ENCODE results near the gene TTC21A.
A peak's percentile ranks its signal among the peaks of the same experiment; 100 is the strongest.
"Not testable (repeated sequence)": the region's sequence is repeated elsewhere in the genome, so short reads cannot be mapped to it uniquely, and the experiment has no call there.

Gene TTC21A

GRCh38 chr3:39150803-39151631 lies 43.5 kb downstream of the TTC21A start:
- DNase-seq (ENCODE audit: low read depth), result peak; percentile 88

DNA sequence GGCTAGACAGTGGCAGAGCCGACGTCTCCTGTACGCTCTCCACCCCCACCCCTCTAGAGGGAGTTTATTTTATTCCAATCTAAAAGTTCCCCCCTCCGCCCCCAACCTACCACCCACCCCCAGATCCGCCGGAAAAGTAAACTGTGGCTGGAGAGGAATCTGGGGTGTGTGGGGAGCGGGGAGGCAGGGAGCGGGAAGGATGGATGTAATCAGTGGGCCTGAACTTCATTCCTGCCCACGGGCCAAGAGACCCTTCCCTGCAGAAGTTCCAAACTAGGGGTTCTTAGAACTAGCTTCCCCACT lies 46.4 kb downstream of the TTC21A start:
- no peak for DNase-seq (ENCODE audit: low read depth)

DNA sequence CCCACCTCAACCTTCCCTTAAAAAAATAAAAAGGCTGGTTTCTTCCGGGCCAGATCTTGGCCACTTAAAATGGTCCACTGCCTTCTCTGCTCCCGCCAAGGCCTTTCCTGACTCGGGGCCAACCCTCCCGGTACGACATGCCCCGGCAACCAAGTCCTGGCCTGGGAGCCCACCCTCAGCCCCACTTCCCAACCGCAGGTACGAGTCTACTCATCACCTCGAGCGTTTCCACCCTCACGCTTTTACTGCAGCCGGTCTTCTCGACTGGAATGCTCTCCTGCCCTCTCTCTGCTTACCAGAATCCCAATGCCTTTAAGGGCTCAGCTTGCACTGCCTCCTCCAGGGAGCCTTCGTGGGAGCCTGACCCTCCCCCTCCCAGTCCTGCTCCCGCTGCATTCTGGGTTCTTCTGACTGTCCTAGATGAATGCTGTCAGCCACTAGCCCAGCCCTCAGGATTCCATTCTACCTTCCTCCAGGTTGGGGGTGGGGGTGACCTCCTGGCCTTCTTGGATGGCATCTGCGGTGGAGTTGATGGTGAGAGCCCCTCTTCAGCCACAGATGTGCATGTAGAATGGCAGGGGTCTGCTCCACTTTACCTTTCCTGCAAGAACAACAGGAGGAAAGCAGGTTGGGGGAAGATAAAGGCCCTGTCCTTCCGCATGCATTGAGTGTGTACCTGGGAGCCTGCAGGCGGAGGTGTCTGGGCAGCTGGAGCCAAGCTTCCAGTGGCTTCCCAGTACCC lies 47.0 kb downstream of the TTC21A start:
- no peak for DNase-seq (ENCODE audit: low read depth)

GRCh38 chr3:39156421-39156820 lies 48.9 kb downstream of the TTC21A start:
- DNase-seq (ENCODE audit: low read depth), result no peak

DNA sequence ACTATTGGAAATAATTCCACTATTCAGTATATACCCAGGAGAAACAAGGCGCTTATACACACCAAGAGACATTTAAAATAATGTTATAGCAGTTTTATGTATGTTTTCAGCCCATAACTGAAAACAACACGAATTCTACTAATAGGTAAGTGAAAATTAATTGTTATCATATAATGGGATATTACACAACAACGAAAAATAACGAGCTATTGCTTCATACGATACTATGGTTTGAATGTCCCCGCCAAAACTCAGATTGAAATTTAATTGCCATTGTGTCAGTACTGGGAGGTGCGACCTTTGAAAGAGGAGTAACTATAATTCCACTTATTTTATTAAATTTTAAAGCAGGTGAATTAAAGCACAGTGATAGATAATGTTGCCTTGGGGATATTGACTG lies 49.9 kb downstream of the TTC21A start:
- DNase-seq (ENCODE audit: low read depth), result no peak

DNA sequence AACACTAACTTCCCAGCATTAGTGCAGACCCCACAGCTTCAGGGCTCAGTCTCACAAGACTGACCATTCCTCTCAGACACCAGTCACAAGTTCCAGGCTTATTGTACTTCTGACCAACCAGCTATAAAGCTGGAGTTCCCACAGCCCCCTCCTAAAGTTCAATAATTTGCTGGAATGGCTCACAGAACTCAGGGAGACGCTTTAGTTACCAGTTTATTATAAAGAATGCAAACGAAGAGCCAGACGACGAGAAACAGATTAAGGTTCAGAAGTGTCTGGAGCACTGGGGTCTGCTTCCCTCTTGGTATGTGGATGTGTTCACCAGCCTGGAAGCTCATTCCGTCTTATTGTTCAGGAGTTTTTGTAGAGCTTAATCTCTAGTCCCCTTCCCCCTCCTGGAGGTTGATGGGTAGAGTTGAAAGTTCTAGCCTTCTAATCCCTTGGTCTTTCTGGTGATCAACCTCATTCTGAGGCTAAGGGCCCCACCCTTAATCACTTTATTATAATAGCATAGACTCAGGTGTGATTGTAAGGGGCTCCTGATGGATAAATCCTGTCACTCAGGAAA lies 50.8 kb downstream of the TTC21A start:
- no peak for DNase-seq (ENCODE audit: low read depth)

- no peak for DNase-seq (ENCODE audit: low read depth)
Observed at GRCh38 chr3:39164414-39164813, 56.9 kb downstream of the TTC21A start.

DNA sequence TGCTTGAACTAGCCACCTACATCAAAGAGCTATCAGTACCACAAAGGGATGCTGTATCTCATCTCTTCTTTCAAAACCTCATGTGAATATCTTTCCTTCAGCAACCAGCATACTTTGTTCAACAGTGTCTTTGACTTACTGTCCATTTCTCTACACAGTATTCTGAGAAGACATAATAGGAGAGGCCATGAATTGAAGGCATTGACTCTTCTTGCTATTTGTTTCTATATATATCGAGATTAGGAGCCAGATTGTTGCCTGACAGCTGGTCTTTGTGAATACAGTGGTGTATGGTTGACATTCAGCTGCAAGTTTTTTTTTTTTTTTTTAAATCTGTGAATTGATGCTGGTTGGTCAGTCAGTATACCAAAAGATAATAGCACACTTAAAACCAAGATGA lies 58.0 kb downstream of the TTC21A start:
- no peak for DNase-seq (ENCODE audit: low read depth)

DNA sequence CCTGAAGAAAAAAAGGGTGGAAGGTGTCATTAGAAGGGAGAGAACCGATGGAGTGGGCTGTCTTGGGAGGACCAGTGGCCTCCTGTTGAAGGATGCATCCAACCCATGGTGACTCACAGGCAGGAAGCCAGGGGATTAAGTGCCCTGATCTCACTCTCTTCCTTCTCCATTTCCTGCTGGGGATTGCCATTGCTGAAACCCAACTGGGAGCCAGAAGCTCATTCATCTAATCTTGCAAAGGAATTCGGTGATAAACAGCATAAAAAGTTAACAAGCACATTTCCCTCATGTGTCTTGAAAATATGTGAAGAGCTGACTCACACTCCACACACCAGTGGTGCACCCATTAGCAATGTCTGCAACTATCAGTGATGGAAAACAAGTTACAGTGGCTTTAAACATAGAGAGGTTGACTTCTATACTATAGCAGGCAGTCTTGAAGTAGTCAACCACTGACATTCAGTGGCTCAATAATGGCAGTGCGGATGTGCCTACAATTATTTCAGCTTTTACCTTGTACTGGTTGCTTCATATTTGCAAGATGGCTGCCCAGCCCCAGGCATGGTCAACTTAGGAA lies 58.7 kb downstream of the TTC21A start:
- peak; percentile 91 for DNase-seq (ENCODE audit: low read depth)

- peak; percentile 95 for DNase-seq (ENCODE audit: low read depth)
Observed at GRCh38 chr3:39166932-39167532, 59.6 kb downstream of the TTC21A start.

DNA sequence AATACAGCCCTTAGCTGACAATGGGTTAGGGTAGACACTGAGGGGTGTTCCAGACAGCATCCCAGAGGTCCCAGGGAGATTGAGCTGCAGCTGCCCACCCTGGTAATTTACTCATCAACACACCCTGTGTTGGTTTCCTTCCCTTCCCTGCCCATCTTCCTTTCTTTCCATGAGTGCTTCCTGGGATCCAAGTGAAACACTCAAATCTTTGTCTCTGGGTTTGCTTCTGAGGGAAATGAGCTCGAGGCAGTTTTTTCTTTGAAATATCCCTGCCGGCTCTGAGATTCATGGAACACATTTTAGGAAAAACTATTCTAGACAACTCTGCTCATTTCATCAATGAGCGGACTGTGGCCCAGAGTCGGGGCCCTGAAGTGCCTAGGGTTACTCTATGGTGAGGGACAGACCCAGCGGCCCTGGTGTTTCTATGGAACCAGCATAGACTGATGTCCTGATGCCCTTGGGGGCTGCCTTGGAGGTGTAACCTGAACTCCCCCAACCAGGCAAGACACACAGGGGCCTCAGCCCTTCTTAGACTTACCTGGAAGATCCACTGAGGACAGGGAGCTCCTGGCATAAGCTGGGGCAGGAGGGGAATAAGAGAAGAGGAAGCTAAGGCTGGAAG lies 60.8 kb downstream of the TTC21A start:
- DNase-seq (ENCODE audit: low read depth), result no peak

- no peak for DNase-seq (ENCODE audit: low read depth)
Observed at GRCh38 chr3:39169712-39170111, 62.2 kb downstream of the TTC21A start.

GRCh38 chr3:39170461-39170860 lies 63.0 kb downstream of the TTC21A start:
- DNase-seq (ENCODE audit: low read depth), result no peak

- not testable (repeated sequence) for DNase-seq (ENCODE audit: low read depth)
Observed at GRCh38 chr3:39170877-39171276, 63.4 kb downstream of the TTC21A start.

DNA sequence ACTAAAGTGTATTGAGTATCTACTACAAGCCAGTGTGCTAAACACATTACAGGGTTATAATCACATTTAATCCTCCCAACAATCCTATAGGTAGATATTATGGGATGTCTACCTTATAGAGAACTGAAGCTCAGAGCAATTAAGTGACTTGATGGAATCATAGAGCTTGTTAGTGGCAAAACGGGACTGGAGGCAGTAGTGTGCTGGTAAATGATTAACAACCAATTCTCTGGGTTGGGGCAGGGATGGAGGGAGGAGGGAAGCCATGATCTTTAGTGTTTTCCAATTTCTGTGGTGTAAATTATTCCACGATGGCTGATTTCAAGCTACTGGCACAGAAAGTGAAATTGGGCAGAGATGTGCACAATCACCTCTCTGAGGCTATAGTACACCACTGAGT lies 64.4 kb downstream of the TTC21A start:
- DNase-seq (ENCODE audit: low read depth), result no peak

GRCh38 chr3:39173318-39174125 lies 66.0 kb downstream of the TTC21A start:
- DNase-seq (ENCODE audit: low read depth), result no peak

DNA sequence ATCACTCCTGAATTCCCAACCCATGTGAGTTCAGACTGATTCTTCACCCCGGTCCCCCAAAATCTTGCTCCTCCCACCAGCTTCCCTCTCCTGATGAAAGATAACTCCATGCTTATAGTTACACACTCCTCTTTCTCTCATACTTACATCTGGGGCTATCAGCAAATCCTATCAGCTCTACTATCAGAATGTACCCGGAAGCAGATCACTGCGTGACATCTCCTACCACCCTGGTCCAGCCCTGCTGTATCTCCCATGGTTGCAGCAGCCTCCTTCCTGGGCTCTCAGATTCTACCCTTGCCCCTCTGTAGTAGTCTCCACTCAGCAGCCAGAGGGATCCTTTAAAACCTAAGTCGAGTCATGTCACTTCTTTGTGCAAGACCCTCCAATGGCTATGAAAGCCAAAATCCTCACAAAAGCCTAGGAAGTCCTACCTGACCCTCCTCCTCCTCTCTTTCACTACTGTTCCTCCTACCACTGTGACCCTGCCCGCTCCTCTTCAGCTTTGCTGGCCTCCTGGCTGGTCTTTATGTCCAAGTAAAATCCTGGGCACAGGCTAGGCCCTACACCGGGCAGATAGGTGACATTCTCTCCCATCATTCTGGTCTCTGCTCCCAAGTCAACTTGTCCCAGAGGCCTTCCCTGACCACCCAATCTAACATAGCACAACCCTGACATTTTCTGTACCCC lies 68.7 kb downstream of the TTC21A start:
- DNase-seq (ENCODE audit: low read depth), result no peak

DNA sequence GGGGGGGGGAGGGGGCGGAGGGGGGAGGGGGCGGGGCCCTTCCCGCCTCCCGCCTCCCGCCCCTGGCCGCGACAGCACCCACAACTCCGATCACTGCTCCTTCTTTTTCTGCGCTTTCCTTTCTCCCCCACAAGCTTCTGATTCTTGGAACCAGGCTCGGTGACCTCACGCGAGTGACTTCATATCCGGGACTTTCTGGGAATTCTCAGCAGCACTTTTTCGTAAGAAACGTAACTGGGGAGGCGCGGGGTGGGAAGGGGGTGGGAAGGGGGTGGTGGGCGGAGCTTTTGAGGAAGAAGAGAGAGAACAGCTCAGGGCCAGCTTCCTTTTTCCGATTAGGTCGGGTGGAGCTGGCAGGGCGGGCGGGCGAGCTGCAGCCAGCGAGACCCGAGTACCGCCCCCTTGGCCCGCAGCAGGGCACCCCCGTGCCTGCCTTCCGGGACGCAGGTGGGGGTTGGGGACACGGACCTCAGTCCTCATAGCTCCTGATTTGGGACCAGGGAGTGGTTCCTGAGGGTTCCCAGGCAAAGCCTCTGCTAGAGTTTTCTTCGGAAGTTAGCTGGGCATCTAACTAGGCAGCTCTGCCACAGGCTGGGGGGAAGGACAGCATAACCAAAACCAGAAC lies 70.3 kb downstream of the TTC21A start:
- DNase-seq (ENCODE audit: low read depth), result peak; percentile 88

GRCh38 chr3:39178553-39178952 lies 71.1 kb downstream of the TTC21A start:
- DNase-seq (ENCODE audit: low read depth), result no peak

- DNase-seq (ENCODE audit: low read depth), result no peak
Observed at GRCh38 chr3:39180183-39180545, 72.7 kb downstream of the TTC21A start.
